HG03039 (cell line): ENCODE data around the gene FAM227B.
"Not testable (repeated sequence)": the region's sequence is repeated elsewhere in the genome, so short reads cannot be mapped to it uniquely, and the experiment has no call there.

ENCODE experiments used
- ATAC-seq: cut with Tn5 transposase; IDR thresholded peaks from one replicate; pipeline ENCODE4 v1.9.1; 2021; ENCODE audit warnings: mild to moderate bottlenecking, moderate library complexity; ENCODE audit not compliant: unreplicated experiment

Gene FAM227B

GRCh38 chr15:49620658-49621368 lies at the start of gene FAM227B, which contains the start of gene DTWD1:
FAM227B (minus strand) TSS chr15:49620818; CDS start chr15:49615171, 5,647 bp downstream.
DTWD1 (plus strand) TSS chr15:49621048; CDS start chr15:49625168, 4,120 bp downstream.
- peak; percentile 99 for ATAC-seq

- no peak for ATAC-seq
Observed at GRCh38 chr15:49669288-49669687, 48.7 kb upstream of the FAM227B start.

GRCh38 chr15:49666486-49666885 lies 45.9 kb upstream of the FAM227B start:
- ATAC-seq, result not testable (repeated sequence)

- no peak for ATAC-seq
Observed at GRCh38 chr15:49664716-49665115, 44.1 kb upstream of the FAM227B start.

- no peak for ATAC-seq
Observed at GRCh38 chr15:49656734-49657133, 36.1 kb upstream of the FAM227B start.

- no peak for ATAC-seq
Observed at GRCh38 chr15:49652922-49653321, 32.3 kb upstream of the FAM227B start.

GRCh38 chr15:49650676-49651075 lies 30.1 kb upstream of the FAM227B start:
- no peak for ATAC-seq

- ATAC-seq, result no peak
Observed at GRCh38 chr15:49649987-49650386, 29.4 kb upstream of the FAM227B start.

GRCh38 chr15:49646891-49647290 lies 26.3 kb upstream of the FAM227B start:
- ATAC-seq, result no peak

GRCh38 chr15:49645941-49646340 lies 25.3 kb upstream of the FAM227B start:
- ATAC-seq, result no peak

GRCh38 chr15:49645277-49645676 lies 24.7 kb upstream of the FAM227B start:
- no peak for ATAC-seq

- no peak for ATAC-seq
Observed at GRCh38 chr15:49644364-49644794, 23.8 kb upstream of the FAM227B start.

GRCh38 chr15:49637857-49638256 lies 17.2 kb upstream of the FAM227B start:
- no peak for ATAC-seq

GRCh38 chr15:49628379-49628778 lies 7.8 kb upstream of the FAM227B start:
- ATAC-seq, result no peak

- ATAC-seq, result no peak
Observed at GRCh38 chr15:49627407-49627877, 6.8 kb upstream of the FAM227B start.

GRCh38 chr15:49625460-49626036 lies 4.9 kb upstream of the FAM227B start:
- ATAC-seq, result no peak

- no peak for ATAC-seq
Observed at GRCh38 chr15:49624056-49624455, 3.4 kb upstream of the FAM227B start.

- no peak for ATAC-seq
Observed at GRCh38 chr15:49622561-49622960, 1.9 kb upstream of the FAM227B start.

- ATAC-seq, result no peak
Observed at GRCh38 chr15:49621887-49622286, 1.3 kb upstream of the FAM227B start.

- no peak for ATAC-seq
Observed at GRCh38 chr15:49621401-49621811, 788 bp upstream of the FAM227B start.

GRCh38 chr15:49620199-49620598 lies 419 bp downstream of the FAM227B start:
- ATAC-seq, result no peak

- ATAC-seq, result no peak
Observed at GRCh38 chr15:49619226-49619625, 1.4 kb downstream of the FAM227B start.
